GM23248 (cell line): Measurements from ENCODE around the gene CAPN11. TPM values are rescaled to one million over a fixed set of nuclear protein-coding genes. Genes with fewer than 3 reads are reported as not detected.
A peak's percentile ranks its signal among the peaks of the same experiment; 100 is the strongest.

ENCODE experiments used
- DNase-seq: peaks from one replicate; pipeline ENCODE4 v3.0.0-alpha.2; 2015
- H2AFZ ChIP-seq: fragments of 200-600 bp; sonication (generic); 2 replicates; pipeline ENCODE4 v1.6.1; 2016; ENCODE audit warnings: antibody characterized with exemption
- H3F3A ChIP-seq: fragments of 200-600 bp; sonication (generic); 2 replicates; pipeline ENCODE4 v1.6.1; 2016; ENCODE audit warnings: mild to moderate bottlenecking, antibody characterized with exemption, mixed run types; ENCODE audit not compliant: insufficient read depth
- H3K27ac ChIP-seq: fragments of 200-600 bp; sonication (generic); 2 replicates; pipeline ENCODE4 v1.5.1; 2016; ENCODE audit warnings: mild to moderate bottlenecking
- H3K27me3 ChIP-seq: fragments of 200-600 bp; sonication (generic); replicated peaks from 2 replicates; pipeline ENCODE4 v1.6.1; 2016; ENCODE audit warnings: mild to moderate bottlenecking; ENCODE audit not compliant: insufficient read depth
- H3K36me3 ChIP-seq: fragments of 200-600 bp; sonication (generic); 2 replicates; pipeline ENCODE4 v1.6.1; 2016; ENCODE audit warnings: low read depth, mild to moderate bottlenecking
- H3K4me1 ChIP-seq: fragments of 200-600 bp; sonication (generic); 2 replicates; pipeline ENCODE4 v1.6.1; 2016; ENCODE audit warnings: mild to moderate bottlenecking; ENCODE audit not compliant: insufficient read depth
- H3K4me2 ChIP-seq: fragments of 200-600 bp; sonication (generic); one replicate; pipeline ENCODE4 v1.6.1; 2016; ENCODE audit warnings: mild to moderate bottlenecking; ENCODE audit not compliant: unreplicated experiment
- H3K4me3 ChIP-seq: fragments of 200-600 bp; sonication (generic); 2 replicates; pipeline ENCODE4 v1.5.1; 2016; ENCODE audit warnings: mild to moderate bottlenecking
- H3K79me2 ChIP-seq: fragments of 200-600 bp; sonication (generic); 2 replicates; pipeline ENCODE4 v1.6.1; 2016; ENCODE audit warnings: mild to moderate bottlenecking; ENCODE audit not compliant: insufficient read depth
- H3K9ac ChIP-seq: fragments of 200-600 bp; sonication (generic); 2 replicates; pipeline ENCODE4 v1.6.1; 2016; ENCODE audit warnings: mild to moderate bottlenecking
- H3K9me2 ChIP-seq: fragments of 200-600 bp; sonication (generic); 2 replicates; pipeline ENCODE4 v1.6.1; 2016; ENCODE audit warnings: mixed run types, mild to moderate bottlenecking, moderate library complexity; ENCODE audit not compliant: insufficient read depth
- H3K9me3 ChIP-seq: fragments of 200-600 bp; sonication (generic); one replicate; pipeline ENCODE4 v1.6.1; 2017; ENCODE audit warnings: low read depth
- H4K20me1 ChIP-seq: fragments of 200-600 bp; sonication (generic); 2 replicates; pipeline ENCODE4 v1.6.0; 2016; ENCODE audit not compliant: insufficient read depth
- EZH2 ChIP-seq: fragments of 200-600 bp; sonication (generic); IDR thresholded peaks from 2 replicates; pipeline ENCODE4 v1.6.1; 2018; ENCODE audit warnings: antibody characterized with exemption, mild to moderate bottlenecking; ENCODE audit not compliant: insufficient read depth, poor library complexity, severe bottlenecking
- EZH2phosphoT487 ChIP-seq: fragments of 200-600 bp; sonication (generic); IDR thresholded peaks from 2 replicates; pipeline ENCODE4 v1.6.1; 2018; ENCODE audit warnings: antibody characterized with exemption, moderate library complexity, mild to moderate bottlenecking, low read depth; ENCODE audit not compliant: insufficient read depth
- WGBS, 2 experiments: methylation state at CpG; one replicate each; pipeline ENCODE4 v1.1.6; 2015 to 2017; ENCODE audit warnings: low lambda C conversion rate in 2 of 2, low coverage in 1 of 2; ENCODE audit errors: missing lambda C conversion rate in 2 of 2; 5-methylcytosine and 5-hydroxymethylcytosine counted together
- in situ Hi-C: fragments of 300-500 bp; cut with MboI; formaldehyde crosslinking; loops from 2 replicates; pipeline ENCODE4 v1.15.0; 2020
- polyA plus RNA-seq: library from polyadenylated mRNA; unstranded; fragments of >200 nt; fragmentation: Nextera tagmentation; extraction: Ambion mirVana; gene quantifications from 2 replicates; pipeline ENCODE4 v1.2.1, GENCODE V29; 2016
- total RNA-seq: library from RNA; depleted of rRNA; stranded (reverse); fragments of >200 nt; shearing (Covaris generic); gene quantifications from 2 replicates; pipeline ENCODE4 v1.2.3, GENCODE V29; 2014

The CAPN11 gene
- total and polyA plus RNA-seq, 2 experiments from 2014 or later = not detected

GRCh38 chr6:44128020-44128917, 30.4 kb upstream of the CAPN11 start:
- Histone ChIP-seq H3K4me3 (peak overlapping the region; percentile 86), H4K20me1 (peaks cover 7% of the 10 kb centered on the region; the same call in 1 of the 2 replicates), H3F3A (peaks cover 2% of the 10 kb centered on the region), H3K27me3 (no peaks in the 10 kb centered on the region), H3K79me2 (peaks cover 86% of the 10 kb centered on the region), H3K4me2 (peak overlapping the region; percentile 85), H3K9me3 (no peaks in the 10 kb centered on the region), H3K4me1 (peaks cover 23% of the 10 kb centered on the region), H2AFZ (peak overlapping the region; percentile 81), H3K9me2 (no peaks in the 10 kb centered on the region), H3K9ac (peak overlapping the region; percentile 77), H3K27ac (no peak overlapping the region), H3K36me3 (no peaks in the 10 kb centered on the region)
- peak; percentile 80 for DNase-seq
- in situ Hi-C loops = no loop called here
- TF ChIP-seq EZH2phosphoT487 = no peak
- TF ChIP-seq EZH2 = no peak
- WGBS, 2 experiments = 4 to 6% methylated on average over 38 to 49 of the region's 49 CpGs

- Histone ChIP-seq H4K20me1 (peaks cover 7% of the 10 kb centered on the region; the same call in 1 of the 2 replicates), H3K4me2 (no peak overlapping the region), H2AFZ (no peak overlapping the region), H3K36me3 (no peaks in the 10 kb centered on the region), H3K9me3 (no peaks in the 10 kb centered on the region), H3K79me2 (peaks cover 74% of the 10 kb centered on the region), H3K4me3 (no peak overlapping the region), H3F3A (no peaks in the 10 kb centered on the region), H3K9ac (no peak overlapping the region), H3K4me1 (peaks cover 16% of the 10 kb centered on the region), H3K27me3 (no peaks in the 10 kb centered on the region), H3K9me2 (no peaks in the 10 kb centered on the region), H3K27ac (no peak overlapping the region)
- in situ Hi-C loops = no loop called here
- 91 to 95% methylated on average over 2 of the region's 2 CpGs for WGBS, 2 experiments
- no peak for DNase-seq
- TF ChIP-seq EZH2 (no peak), EZH2phosphoT487 (no peak)
Measured at GRCh38 chr6:44129841-44130322, 28.7 kb upstream of the CAPN11 start.

- no peaks in the 10 kb centered on the region for H3F3A ChIP-seq
- 91 to 97% methylated on average over 2 of the region's 2 CpGs for WGBS, 2 experiments
Measured at GRCh38 chr6:44131892-44132291, 26.7 kb upstream of the CAPN11 start.

GRCh38 chr6:44132476-44132875, 26.1 kb upstream of the CAPN11 start:
- no peak overlapping the region for H3K4me2 ChIP-seq
- TF ChIP-seq EZH2 (no peak), EZH2phosphoT487 (no peak)
- H3K4me3 ChIP-seq = no peak overlapping the region
- H3K9me3 ChIP-seq = no peaks in the 10 kb centered on the region
- H3K27me3 ChIP-seq = no peaks in the 10 kb centered on the region
- in situ Hi-C loops = no loop called here
- H2AFZ ChIP-seq = no peak overlapping the region
- H3F3A ChIP-seq = no peaks in the 10 kb centered on the region
- no peak overlapping the region for H3K9ac ChIP-seq
- H3K4me1 ChIP-seq = no peaks in the 10 kb centered on the region; the same call in 1 of the 2 replicates
- H4K20me1 ChIP-seq = no peaks in the 10 kb centered on the region
- no peaks in the 10 kb centered on the region for H3K36me3 ChIP-seq
- H3K79me2 ChIP-seq = peaks cover 53% of the 10 kb centered on the region
- 53 to 58% methylated on average over 4 of the region's 4 CpGs for WGBS, 2 experiments
- no peaks in the 10 kb centered on the region for H3K9me2 ChIP-seq
- no peak for DNase-seq
- H3K27ac ChIP-seq = no peak overlapping the region

More at GRCh38 chr6:44131892-44132291, 26.7 kb upstream of the CAPN11 start:
- H3K27ac ChIP-seq = no peak overlapping the region
- H3K9ac ChIP-seq = no peak overlapping the region
- no peak overlapping the region for H3K4me3 ChIP-seq
- DNase-seq = no peak
- H3K4me2 ChIP-seq = no peak overlapping the region
- TF ChIP-seq EZH2 (no peak), EZH2phosphoT487 (no peak)
- H3K9me2 ChIP-seq = no peaks in the 10 kb centered on the region
- H3K4me1 ChIP-seq = no peaks in the 10 kb centered on the region; the same call in 1 of the 2 replicates
- no peaks in the 10 kb centered on the region for H3K9me3 ChIP-seq
- H3K79me2 ChIP-seq = peaks cover 54% of the 10 kb centered on the region
- H3K27me3 ChIP-seq = no peaks in the 10 kb centered on the region
- in situ Hi-C loops = no loop called here
- H2AFZ ChIP-seq = no peak overlapping the region
- no peaks in the 10 kb centered on the region for H3K36me3 ChIP-seq
- no peaks in the 10 kb centered on the region for H4K20me1 ChIP-seq
